Activated B cell treated with CpG ODN at 0.5 μM for 24 hours (primary cell): ENCODE results near the gene FAM50A. TPM values are rescaled to one million over a fixed set of nuclear protein-coding genes. Genes with fewer than 3 reads are reported as not detected.

Experiments used
- ATAC-seq: fragments of 200-7000 bp; cut with Tn5 transposase; one replicate; pipeline ENCODE4 v1.10.0; 2021; ENCODE audit warnings: low read depth, mild to moderate bottlenecking, moderate library complexity
- CTCF ChIA-PET: fragments of 350-600 bp; sonication (Branson Sonifier 250); formaldehyde crosslinking; loops from one replicate; lab custom pipeline; 2021; ENCODE audit warnings: antibody characterized with exemption; lab: Charles Lee
- POLR2A ChIA-PET: fragments of 350-600 bp; sonication (Branson Sonifier 250); formaldehyde crosslinking; loops from one replicate; lab custom pipeline; 2021; ENCODE audit warnings: antibody characterized with exemption; lab: Charles Lee
- DNase-seq: peaks from one replicate; pipeline ENCODE4 v3.0.0; 2022
- H3K27ac Mint-ChIP-seq: one replicate; pipeline ENCODE4 v1.8.0; 2020; ENCODE audit warnings: mixed read lengths
- H3K27me3 Mint-ChIP-seq: one replicate; pipeline ENCODE4 v1.8.0; 2021; ENCODE audit warnings: mixed read lengths
- H3K36me3 Mint-ChIP-seq: one replicate; pipeline ENCODE4 v1.8.0; 2021; ENCODE audit warnings: low read depth, mixed read lengths
- H3K4me1 Mint-ChIP-seq: one replicate; pipeline ENCODE4 v1.8.0; 2021; ENCODE audit warnings: mixed read lengths
- H3K4me3 Mint-ChIP-seq: one replicate; pipeline ENCODE4 v1.8.0; 2020; ENCODE audit warnings: mild to moderate bottlenecking, mixed read lengths
- H3K9me3 Mint-ChIP-seq: one replicate; pipeline ENCODE4 v1.8.0; 2020; ENCODE audit warnings: mixed read lengths
- CTCF ChIP-seq: fragments of 200-600 bp; IDR thresholded peaks from one replicate; pipeline ENCODE4 v1.8.0; 2022; ENCODE audit warnings: antibody characterized with exemption, mild to moderate bottlenecking
- intact Hi-C: fragments of 100-400 bp; cut with micrococcal nuclease; formaldehyde crosslinking; loops from one replicate; pipeline ENCODE4 v1.15.1; 2024
- total RNA-seq: library from RNA; stranded (reverse); gene quantifications from 2 replicates; pipeline ENCODE4 v1.2.3, GENCODE V29; 2022

FAM50A gene
- total RNA-seq, 1 donor from 2014 or later: 52.5 TPM

- Mint-ChIP-seq H3K4me1 (peaks cover 22% of the 10 kb centered on the region), H3K9me3 (no peaks in the 10 kb centered on the region), H3K27me3 (no peaks in the 10 kb centered on the region), H3K4me3 (peak overlapping the region; percentile 75), H3K27ac (peak overlapping the region; percentile 87), H3K36me3 (peaks cover 2% of the 10 kb centered on the region)
- intact Hi-C loops: loop anchor here (1.0 kb wide), 1 partner anchor 7 kb away; no protein-coding TSS in a partner anchor
- peak; percentile 2 for ATAC-seq
- ChIA-PET POLR2A (interaction anchor here (0.5 to 7.3 kb wide), 6 partner anchors 10 to 342 kb away, joined by 3 to 125 read pairs (median 8); partner anchors contain the start of genes ATP6AP1, GAB3, RPL10 and SLC10A3), CTCF (interaction anchor here (1.0 kb wide), 1 partner anchor 10 kb away, joined by 4 read pairs; the partner anchor contains the start of gene RPL10)
- TF ChIP-seq CTCF: no peak
- no peak for DNase-seq
Measured at GRCh38 chrX:154408659-154409221, 35.2 kb upstream of the FAM50A start.

GRCh38 chrX:154409222-154409871, 34.6 kb upstream of the FAM50A start, which contains the start of gene DNASE1L1:
TSS of gene DNASE1L1 (minus strand) at chrX:154409254. CDS start at chrX:154405568, 3,686 bp downstream.
- Mint-ChIP-seq H3K4me3 (peak within 1 kb of the TSS; percentile 75), H3K27me3 (no peaks in the 10 kb centered on the region), H3K4me1 (peaks cover 22% of the 10 kb centered on the region), H3K36me3 (peaks cover 5% of the 10 kb centered on the region), H3K9me3 (no peaks in the 10 kb centered on the region), H3K27ac (peak within 1 kb of the TSS; percentile 87)
- TF ChIP-seq CTCF: no peak
- POLR2A ChIA-PET: interaction anchor here (0.5 to 7.3 kb wide), 7 partner anchors 10 to 342 kb away, joined by 3 to 125 read pairs (median 7); partner anchors contain the start of genes ATP6AP1, GAB3, RPL10 and SLC10A3
- CTCF ChIA-PET: interaction anchor here (1.0 kb wide), 1 partner anchor 11 kb away, joined by 4 read pairs; the partner anchor contains the start of gene RPL10
- ATAC-seq (peak; percentile 45), DNase-seq (peak; percentile 38)
- intact Hi-C loops: loop anchor here (1.0 kb wide), 1 partner anchor 8 kb away; no protein-coding TSS in a partner anchor

GRCh38 chrX:154411981-154412340, 32.0 kb upstream of the FAM50A start:
- ATAC-seq (peak; percentile 53), DNase-seq (peak; percentile 33)
- ChIA-PET POLR2A (interaction anchor here (0.7 to 7.3 kb wide), 14 partner anchors 14 to 135 kb away, joined by 3 to 125 read pairs (median 4); partner anchors contain the start of genes ATP6AP1, EMD, FAM50A and G6PD), CTCF (no interaction called here)
- no peak for TF ChIP-seq CTCF
- Mint-ChIP-seq H3K4me3 (peak overlapping the region; percentile 77), H3K36me3 (peaks cover 7% of the 10 kb centered on the region), H3K9me3 (no peaks in the 10 kb centered on the region), H3K27me3 (no peaks in the 10 kb centered on the region), H3K4me1 (peaks cover 24% of the 10 kb centered on the region), H3K27ac (peak overlapping the region; percentile 79)
- intact Hi-C loops: loop anchor here (1.0 kb wide), 2 partner anchors 16 to 43 kb away; partner anchors contain the start of gene ATP6AP1

- POLR2A ChIA-PET: interaction anchor here (0.7 to 7.3 kb wide), 13 partner anchors 14 to 131 kb away, joined by 3 to 125 read pairs (median 4); partner anchors contain the start of genes ATP6AP1, EMD, FAM50A and LAGE3
- Mint-ChIP-seq H3K4me3 (peak overlapping the region; percentile 77), H3K4me1 (peaks cover 24% of the 10 kb centered on the region), H3K36me3 (peaks cover 7% of the 10 kb centered on the region), H3K9me3 (no peaks in the 10 kb centered on the region), H3K27ac (peak overlapping the region; percentile 79), H3K27me3 (no peaks in the 10 kb centered on the region)
- CTCF ChIA-PET: no interaction called here
- no peak for DNase-seq
- intact Hi-C loops: loop anchor here (1.0 kb wide), 1 partner anchor 16 kb away; the partner anchor contains the start of gene ATP6AP1
- no peak for TF ChIP-seq CTCF
- peak; percentile 43 for ATAC-seq
Measured at GRCh38 chrX:154412468-154412867, 31.5 kb upstream of the FAM50A start.
